ENCODE data around the gene NOTCH1.

GRCh38 chr9:136584401-136584932, 38.6 kb upstream of the NOTCH1 start:
- TF ChIP-seq POLR2AphosphoS5 (IDR thresholded peaks at IDR 0.05; ENCODE audit: borderline replicate concordance, low read depth, low read length) (no peak), EZH2 (IDR thresholded peaks at IDR 0.05) (no peak)

Data from SK-N-MC (cell line).